DND-41 (cell line): ENCODE results near the gene CCL17.
"Not testable (repeated sequence)": the region's sequence is repeated elsewhere in the genome, so short reads cannot be mapped to it uniquely, and the experiment has no call there.

ENCODE experiments used
- ATAC-seq: fragments of 200-7000 bp; cut with Tn5 transposase; 3 replicates; pipeline ENCODE4 v1.9.1; 2021; ENCODE audit warnings: low read depth; ENCODE audit not compliant: insufficient read depth
- DNase-seq: peaks from one replicate; pipeline ENCODE4 v3.0.0-alpha.2; 2020
- H2AFZ ChIP-seq: 2 replicates; pipeline ENCODE4 v1.6.0; 2012; ENCODE audit warnings: low read depth, low read length
- H3K27ac ChIP-seq: 2 replicates; pipeline ENCODE4 v1.5.1; 2012; ENCODE audit warnings: low read length, inconsistent platforms
- H3K27me3 ChIP-seq: fragments of 200-600 bp; sonication (generic); 2 replicates; pipeline ENCODE4 v1.6.0; 2012; ENCODE audit warnings: low read length, mild to moderate bottlenecking, inconsistent platforms; ENCODE audit not compliant: insufficient read depth, poor library complexity
- H3K36me3 ChIP-seq: 2 replicates; pipeline ENCODE4 v1.5.1; 2012; ENCODE audit warnings: low read length, inconsistent platforms; ENCODE audit not compliant: insufficient read depth
- H3K4me1 ChIP-seq: 2 replicates; pipeline ENCODE4 v1.5.1; 2012; ENCODE audit warnings: mild to moderate bottlenecking, low read length; ENCODE audit not compliant: insufficient read depth
- H3K4me2 ChIP-seq: 2 replicates; pipeline ENCODE4 v1.6.0; 2012; ENCODE audit warnings: mild to moderate bottlenecking, moderate library complexity, low read length, inconsistent platforms; ENCODE audit not compliant: insufficient read depth
- H3K4me3 ChIP-seq, 2 experiments: fragments of 200-600 bp in 1 of 2; shearing (Covaris generic) in 1 of 2; 2 replicates each; pipeline ENCODE4 v1.5.1; 2012 to 2016; ENCODE audit warnings: inconsistent platforms in 2 of 2, low read length in 2 of 2, mild to moderate bottlenecking in 2 of 2, low read depth in 1 of 2, moderate library complexity in 1 of 2
- H3K79me2 ChIP-seq: 2 replicates; pipeline ENCODE4 v1.6.0; 2012; ENCODE audit warnings: low read length, inconsistent platforms; ENCODE audit not compliant: insufficient read depth
- H3K9ac ChIP-seq: 2 replicates; pipeline ENCODE4 v1.6.0; 2012; ENCODE audit warnings: low read depth, mild to moderate bottlenecking, inconsistent platforms, low read length, moderate library complexity
- H3K9me3 ChIP-seq: 2 replicates; pipeline ENCODE4 v1.5.1; 2012; ENCODE audit warnings: low read length, moderate library complexity, mild to moderate bottlenecking, inconsistent platforms; ENCODE audit not compliant: insufficient read depth, severe bottlenecking
- H4K20me1 ChIP-seq: 2 replicates; pipeline ENCODE4 v1.6.0; 2012; ENCODE audit warnings: low read length; ENCODE audit not compliant: insufficient read depth
- CTCF ChIP-seq: IDR thresholded peaks from 2 replicates; pipeline ENCODE4 v1.5.1; 2012; ENCODE audit warnings: borderline replicate concordance, low read length, moderate library complexity, mild to moderate bottlenecking; ENCODE audit not compliant: poor library complexity, severe bottlenecking; ENCODE audit errors: extremely low read depth
- EZH2 ChIP-seq: IDR thresholded peaks from 3 replicates; pipeline ENCODE4 v1.6.1; 2012; ENCODE audit warnings: borderline replicate concordance, low read depth, mild to moderate bottlenecking, moderate library complexity, low read length, inconsistent platforms; ENCODE audit not compliant: severe bottlenecking

The CCL17 gene

GRCh38 chr16:57372372-57373116 lies 32.0 kb upstream of the CCL17 start, which contains the start of gene CX3CL1:
Gene CX3CL1 (plus strand): TSS chr16:57372490. CDS start chr16:57372569, 79 bp downstream.
- Histone ChIP-seq H3K4me3 (no peak within 1 kb of the TSS), H3K27ac (no peak within 1 kb of the TSS), H3K27me3 (peaks cover 3% of the 10 kb centered on the region), H3K36me3 (no peaks in the 10 kb centered on the region), H2AFZ (no peak within 1 kb of the TSS), H4K20me1 (no peaks in the 10 kb centered on the region), H3K4me2 (no peak within 1 kb of the TSS), H3K9me3 (no peaks in the 10 kb centered on the region), H3K79me2 (no peaks in the 10 kb centered on the region), H3K4me1 (no peaks in the 10 kb centered on the region), H3K9ac (no peak within 1 kb of the TSS)
- ATAC-seq (no peak), DNase-seq (no peak)
- TF ChIP-seq EZH2 (no peak), CTCF (no peak)

DNA sequence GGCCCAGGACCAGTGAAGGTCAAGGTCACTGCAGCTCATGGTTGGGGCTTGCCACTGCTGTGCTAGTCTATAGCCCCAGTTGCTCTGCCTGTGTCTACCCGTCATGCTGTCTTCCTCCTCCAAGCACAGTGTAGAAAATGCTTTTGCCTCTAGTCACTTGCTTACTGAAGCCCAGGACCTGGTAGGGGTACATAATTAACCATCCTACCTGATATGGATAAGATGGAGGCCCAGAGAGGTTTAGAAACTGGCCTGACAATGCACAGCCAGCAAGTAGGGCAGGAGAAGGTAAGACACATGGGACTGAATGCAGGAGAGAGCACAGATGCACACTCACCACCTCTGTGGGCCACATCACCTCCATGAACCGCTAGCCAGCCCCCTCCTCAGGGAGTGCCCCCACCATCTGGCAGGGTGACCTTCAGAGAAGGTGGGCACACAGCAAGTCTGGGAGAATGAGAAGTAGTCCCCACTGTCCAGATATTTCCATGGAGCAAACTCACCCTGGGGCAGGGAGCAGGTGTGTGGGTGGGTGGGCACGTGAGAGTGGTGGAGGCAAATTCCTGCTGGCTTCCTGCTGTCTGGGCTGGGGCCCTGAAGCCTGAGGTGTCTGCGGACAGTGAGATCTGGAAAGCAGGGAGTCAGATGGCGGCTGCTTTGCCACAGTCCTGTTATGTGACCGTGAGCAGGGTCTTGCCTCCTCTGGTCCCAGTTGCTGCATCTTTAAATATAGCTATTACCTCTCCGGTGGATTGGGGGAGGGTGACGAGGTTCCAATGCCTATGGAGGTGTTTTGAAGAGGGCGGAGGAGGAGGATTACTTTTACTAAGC lies 31.2 kb upstream of the CCL17 start:
- Histone ChIP-seq H3K4me3 (no peak overlapping the region), H3K27me3 (peaks cover 3% of the 10 kb centered on the region), H4K20me1 (no peaks in the 10 kb centered on the region), H3K4me2 (no peak overlapping the region), H3K9me3 (no peaks in the 10 kb centered on the region), H3K4me1 (no peaks in the 10 kb centered on the region), H3K36me3 (no peaks in the 10 kb centered on the region), H3K79me2 (no peaks in the 10 kb centered on the region), H2AFZ (no peak overlapping the region), H3K9ac (no peak overlapping the region), H3K27ac (no peak overlapping the region)
- no peak for ATAC-seq
- DNase-seq: no peak
- TF ChIP-seq CTCF (no peak), EZH2 (no peak)

- H3K4me3 ChIP-seq: no peak overlapping the region
- no peaks in the 10 kb centered on the region for H3K36me3 ChIP-seq
- DNase-seq (no peak), ATAC-seq (no peak)
- no peak overlapping the region for H3K9ac ChIP-seq
- H3K27ac ChIP-seq: no peak overlapping the region
- no peaks in the 10 kb centered on the region for H4K20me1 ChIP-seq
- no peaks in the 10 kb centered on the region for H3K9me3 ChIP-seq
- peaks cover 3% of the 10 kb centered on the region for H3K27me3 ChIP-seq
- H3K4me1 ChIP-seq: no peaks in the 10 kb centered on the region
- H2AFZ ChIP-seq: no peak overlapping the region
- TF ChIP-seq EZH2 (no peak), CTCF (no peak)
- no peak overlapping the region for H3K4me2 ChIP-seq
- H3K79me2 ChIP-seq: no peaks in the 10 kb centered on the region
Observed at GRCh38 chr16:57374067-57374534, 30.5 kb upstream of the CCL17 start.

- H3K4me3 ChIP-seq, H3K9ac ChIP-seq, H3K36me3 ChIP-seq, ATAC-seq, H3K27ac ChIP-seq, H3K4me2 ChIP-seq, H3K9me3 ChIP-seq, DNase-seq, H3K27me3 ChIP-seq, H4K20me1 ChIP-seq, H3K79me2 ChIP-seq, H3K4me1 ChIP-seq, H2AFZ ChIP-seq: not testable (repeated sequence)
Observed at GRCh38 chr16:57374925-57375465, 29.6 kb upstream of the CCL17 start.
